Measurements from ENCODE around the gene PANK4.

PANK4 gene

GRCh38 chr1:2470290-2471158 lies 55.9 kb downstream of the PANK4 start:
- Histone ChIP-seq H3K4me3 (IDR thresholded peaks at IDR 0.05; ENCODE audit: insufficient read depth, low read depth, low read length) (no peak overlapping the region), H3K27me3 (ENCODE audit: insufficient read depth, low read depth) (peaks cover 93% of the 10 kb centered on the region), H3K27ac (no peak overlapping the region), H4K20me1 (ENCODE audit: insufficient read depth) (no peaks in the 10 kb centered on the region), H3K4me1 (ENCODE audit: low read depth, poor library complexity, severe bottlenecking) (no peaks in the 10 kb centered on the region), H3K9ac (no peak overlapping the region), H2AFZ (ENCODE audit: low read depth) (no peak overlapping the region), H3K36me3 (ENCODE audit: insufficient read depth) (no peaks in the 10 kb centered on the region), H3K4me2 (no peak overlapping the region), H3K79me2 (ENCODE audit: insufficient read depth, low read depth) (no peaks in the 10 kb centered on the region)
- TF ChIP-seq CTCF (conservative IDR thresholded peaks at IDR 0.05; ENCODE audit: low read depth, low read length), result no peak

GRCh38 chr1:2469103-2469940 lies 57.1 kb downstream of the PANK4 start:
- Histone ChIP-seq H3K27me3 (ENCODE audit: insufficient read depth, low read depth) (peaks cover 93% of the 10 kb centered on the region), H3K9ac (no peak overlapping the region)

GRCh38 chr1:2468540-2468939 lies 57.9 kb downstream of the PANK4 start:
- no peak overlapping the region for H2AFZ ChIP-seq (ENCODE audit: low read depth)

More at GRCh38 chr1:2469103-2469940, 57.1 kb downstream of the PANK4 start:
- TF ChIP-seq CTCF (conservative IDR thresholded peaks at IDR 0.05; ENCODE audit: low read depth, low read length), result no peak
- H3K4me2 ChIP-seq, result no peak overlapping the region
- no peaks in the 10 kb centered on the region for H4K20me1 ChIP-seq (ENCODE audit: insufficient read depth)
- no peaks in the 10 kb centered on the region for H3K4me1 ChIP-seq (ENCODE audit: low read depth, poor library complexity, severe bottlenecking)
- no peaks in the 10 kb centered on the region for H3K36me3 ChIP-seq (ENCODE audit: insufficient read depth)
- no peak overlapping the region for H3K4me3 ChIP-seq (IDR thresholded peaks at IDR 0.05; ENCODE audit: insufficient read depth, low read depth, low read length)
- H2AFZ ChIP-seq (ENCODE audit: low read depth), result no peak overlapping the region
- no peaks in the 10 kb centered on the region for H3K79me2 ChIP-seq (ENCODE audit: insufficient read depth, low read depth)
- H3K27ac ChIP-seq, result no peak overlapping the region

GRCh38 chr1:2468041-2468472 lies 58.3 kb downstream of the PANK4 start:
- H2AFZ ChIP-seq (ENCODE audit: low read depth), result no peak overlapping the region
- no peaks in the 10 kb centered on the region for H4K20me1 ChIP-seq (ENCODE audit: insufficient read depth)
- no peak overlapping the region for H3K27ac ChIP-seq
- no peak overlapping the region for H3K4me2 ChIP-seq
- no peak for TF ChIP-seq CTCF (conservative IDR thresholded peaks at IDR 0.05; ENCODE audit: low read depth, low read length)
- H3K27me3 ChIP-seq (ENCODE audit: insufficient read depth, low read depth), result peaks cover 93% of the 10 kb centered on the region
- H3K9ac ChIP-seq, result no peak overlapping the region
- no peaks in the 10 kb centered on the region for H3K36me3 ChIP-seq (ENCODE audit: insufficient read depth)
- H3K4me3 ChIP-seq (IDR thresholded peaks at IDR 0.05; ENCODE audit: insufficient read depth, low read depth, low read length), result no peak overlapping the region
- no peaks in the 10 kb centered on the region for H3K79me2 ChIP-seq (ENCODE audit: insufficient read depth, low read depth)
- peaks cover 5% of the 10 kb centered on the region for H3K4me1 ChIP-seq (ENCODE audit: low read depth, poor library complexity, severe bottlenecking)

More at GRCh38 chr1:2468540-2468939, 57.9 kb downstream of the PANK4 start:
- H3K4me1 ChIP-seq (ENCODE audit: low read depth, poor library complexity, severe bottlenecking), result peaks cover under 1% of the 10 kb centered on the region
- H3K4me2 ChIP-seq, result no peak overlapping the region
- peaks cover 93% of the 10 kb centered on the region for H3K27me3 ChIP-seq (ENCODE audit: insufficient read depth, low read depth)
- no peaks in the 10 kb centered on the region for H3K36me3 ChIP-seq (ENCODE audit: insufficient read depth)
- H3K9ac ChIP-seq, result no peak overlapping the region
- no peak for TF ChIP-seq CTCF (conservative IDR thresholded peaks at IDR 0.05; ENCODE audit: low read depth, low read length)
- no peak overlapping the region for H3K4me3 ChIP-seq (IDR thresholded peaks at IDR 0.05; ENCODE audit: insufficient read depth, low read depth, low read length)
- H3K27ac ChIP-seq, result no peak overlapping the region
- no peaks in the 10 kb centered on the region for H4K20me1 ChIP-seq (ENCODE audit: insufficient read depth)
- H3K79me2 ChIP-seq (ENCODE audit: insufficient read depth, low read depth), result no peaks in the 10 kb centered on the region

Data from KMS-11 (cell line).